HepG2 (cell line): ENCODE data around the gene KATNB1. TPM values are rescaled to one million over a fixed set of nuclear protein-coding genes. Genes with fewer than 3 reads are reported as not detected.

Source experiments
- BCL3 ChIP-seq: sonication (generic); formaldehyde crosslinking; IDR thresholded peaks from 2 replicates; pipeline ENCODE4 v1.5.1; 2020; ENCODE audit warnings: mild to moderate bottlenecking, missing genetic modification reagents, moderate library complexity
- CENPBD1 ChIP-seq: sonication (generic); formaldehyde crosslinking; IDR thresholded peaks from 2 replicates; pipeline ENCODE4 v1.8.0; 2022; ENCODE audit warnings: missing genetic modification reagents, low read depth, mild to moderate bottlenecking, borderline replicate concordance
- CENPT ChIP-seq: sonication (generic); formaldehyde crosslinking; IDR thresholded peaks from 2 replicates; pipeline ENCODE4 v1.8.0; 2022; ENCODE audit warnings: low read depth, mild to moderate bottlenecking, moderate library complexity, missing genetic modification reagents
- CHD4 ChIP-seq: fragments of 200-600 bp; sonication (generic); IDR thresholded peaks from 2 replicates; pipeline ENCODE4 v1.7.0; 2017; ENCODE audit warnings: mild to moderate bottlenecking, low read length, borderline replicate concordance
- CSRNP1 ChIP-seq: sonication (generic); formaldehyde crosslinking; IDR thresholded peaks from 2 replicates; pipeline ENCODE4 v1.8.1; 2023; ENCODE audit warnings: mild to moderate bottlenecking, missing genetic modification reagents
- E2F1 ChIP-seq: sonication (generic); formaldehyde crosslinking; IDR thresholded peaks from 2 replicates; pipeline ENCODE4 v1.5.0; 2020; ENCODE audit warnings: missing genetic modification reagents
- ETS1 ChIP-seq: sonication (generic); formaldehyde crosslinking; IDR thresholded peaks from 2 replicates; pipeline ENCODE4 v1.4.0; 2020; ENCODE audit warnings: missing genetic modification reagents
- GZF1 ChIP-seq: sonication (generic); formaldehyde crosslinking; IDR thresholded peaks from 2 replicates; pipeline ENCODE4 v1.5.1; 2020; ENCODE audit warnings: mild to moderate bottlenecking, missing genetic modification reagents
- HNF1B ChIP-seq: sonication (generic); formaldehyde crosslinking; IDR thresholded peaks from 2 replicates; pipeline ENCODE4 v1.5.1; 2020; ENCODE audit warnings: mild to moderate bottlenecking, moderate library complexity, missing genetic modification reagents
- HOXA5 ChIP-seq: sonication (generic); formaldehyde crosslinking; IDR thresholded peaks from 2 replicates; pipeline ENCODE4 v1.4.0; 2020; ENCODE audit warnings: missing genetic modification reagents
- ISL2 ChIP-seq: sonication (generic); formaldehyde crosslinking; IDR thresholded peaks from 2 replicates; pipeline ENCODE4 v1.5.0; 2020; ENCODE audit warnings: missing genetic modification reagents
- KLF12 ChIP-seq: sonication (generic); formaldehyde crosslinking; IDR thresholded peaks from 2 replicates; pipeline ENCODE4 v1.4.0; 2020; ENCODE audit warnings: missing genetic modification reagents, borderline replicate concordance
- MZF1 ChIP-seq: sonication (generic); formaldehyde crosslinking; IDR thresholded peaks from 2 replicates; pipeline ENCODE4 v1.8.1; 2023; ENCODE audit warnings: mild to moderate bottlenecking, missing genetic modification reagents, borderline replicate concordance
- SETDB1 ChIP-seq: sonication (generic); formaldehyde crosslinking; IDR thresholded peaks from 2 replicates; pipeline ENCODE4 v1.5.1; 2020; ENCODE audit warnings: missing genetic modification reagents, mild to moderate bottlenecking, borderline replicate concordance
- SMAD9 ChIP-seq: sonication (generic); formaldehyde crosslinking; IDR thresholded peaks from 2 replicates; pipeline ENCODE4 v1.5.1; 2020; ENCODE audit warnings: mild to moderate bottlenecking, missing genetic modification reagents
- ZGPAT ChIP-seq: IDR thresholded peaks from 2 replicates; pipeline ENCODE4 v1.6.1; 2016; ENCODE audit warnings: mild to moderate bottlenecking
- ZNF225 ChIP-seq: sonication (generic); formaldehyde crosslinking; IDR thresholded peaks from 2 replicates; pipeline ENCODE4 v1.4.0; 2020; ENCODE audit warnings: mild to moderate bottlenecking, missing genetic modification reagents
- ZNF496 ChIP-seq: sonication (generic); formaldehyde crosslinking; IDR thresholded peaks from 2 replicates; pipeline ENCODE4 v1.8.1; 2023; ENCODE audit warnings: mild to moderate bottlenecking, moderate library complexity, missing genetic modification reagents; ENCODE audit not compliant: insufficient replicate concordance
- ZNF7 ChIP-seq: IDR thresholded peaks from 2 replicates; pipeline ENCODE4 v1.6.1; 2016; ENCODE audit warnings: missing biosample characterization, missing genetic modification reagents
- polyA plus RNA-seq, 8 experiments: library from polyadenylated mRNA; depleted of rRNA in 3 of 8; stranded (reverse) in 7 of 8; unstranded in 1 of 8; fragments of >200 nt; fragmentation: Illumina TruSeq in 4 of 8; extraction: Trizol in 4 of 8; gene quantifications; 2 replicates each; pipeline versions ENCODE4 v1.2.1 to v1.2.3, GENCODE V29; 2011 to 2016; ENCODE audit warnings: low read depth in 4 of 8, missing spikeins in 1 of 8, mixed read lengths in 1 of 8; ENCODE audit not compliant: insufficient read depth in 1 of 8
- total RNA-seq, 5 experiments: library from RNA; depleted of rRNA; stranded (reverse); fragments of >200 nt; fragmentation: Illumina TruSeq; extraction: Trizol; gene quantifications; 2 replicates each; pipeline ENCODE4 v1.2.3, GENCODE V29; 2016; ENCODE audit warnings: low read depth in 1 of 5

KATNB1 gene
- total and polyA plus RNA-seq, 2 of the 13 experiments (the other 11 are each of a cell fraction or from before 2014, with no cell fraction given), result 31.5 to 43.5 TPM

GRCh38 chr16:57688987-57689761 lies 46.4 kb upstream of the KATNB1 start (continued):
- TF ChIP-seq ZGPAT (CRISPR knock-in tag) (no peak; the same call in 1 of the 2 replicates), HNF1B (CRISPR knock-in tag) (0 out of 2 replicates have a peak, but pooled peaks have one; percentile 21), MZF1 (CRISPR knock-in tag) (no peak), SETDB1 (no peak), ETS1 (CRISPR knock-in tag) (no peak), ZNF225 (CRISPR knock-in tag) (no peak), CHD4 (no peak), E2F1 (CRISPR knock-in tag) (no peak), KLF12 (CRISPR knock-in tag) (no peak), CSRNP1 (CRISPR knock-in tag) (peak; percentile 57; the same call in 1 of the 2 replicates), ZNF496 (CRISPR knock-in tag) (no peak), ISL2 (CRISPR knock-in tag) (no peak), SMAD9 (CRISPR knock-in tag) (no peak), HOXA5 (CRISPR knock-in tag) (no peak), ZNF7 (CRISPR knock-in tag) (no peak), BCL3 (CRISPR knock-in tag) (0 out of 2 replicates have a peak, but pooled peaks have one; percentile 4), GZF1 (CRISPR knock-in tag) (no peak), CENPBD1 (CRISPR knock-in tag) (no peak), CENPT (no peak)
